ENCODE data around the gene FLYWCH1.
"Not testable (repeated sequence)": the region's sequence is repeated elsewhere in the genome, so short reads cannot be mapped to it uniquely, and the experiment has no call there.

The FLYWCH1 gene

GRCh38 chr16:2930236-2930635, 18.5 kb downstream of the FLYWCH1 start:
- Histone ChIP-seq H3K4me3 (ENCODE audit: low read depth in 1 of 2, low read length in 2 of 2) (no peak overlapping the region), H3K4me1 (ENCODE audit: control insufficient read depth in 1 of 2, insufficient read depth in 2 of 2, low read length in 2 of 2) (peaks cover 0 to 3% of the 10 kb centered on the region in 2 donors), H3K36me3 (ENCODE audit: control insufficient read depth in 1 of 2, insufficient read depth in 2 of 2, low read length in 2 of 2) (peaks cover 4 to 44% of the 10 kb centered on the region in 2 donors), H3K27ac (ENCODE audit: low read length) (no peak overlapping the region), H3K27me3 (ENCODE audit: low read depth, low read length) (no peaks in the 10 kb centered on the region), H3K9me3 (ENCODE audit: control insufficient read depth in 1 of 2, low read length in 2 of 2) (no peaks in the 10 kb centered on the region)

GRCh38 chr16:2931231-2931914, 19.6 kb downstream of the FLYWCH1 start:
- not testable (repeated sequence) for H3K27me3 ChIP-seq (ENCODE audit: low read depth, low read length); H3K27ac ChIP-seq (ENCODE audit: low read length); H3K4me1 ChIP-seq (ENCODE audit: control insufficient read depth in 1 of 2, insufficient read depth in 2 of 2, low read length in 2 of 2); H3K9me3 ChIP-seq (ENCODE audit: control insufficient read depth in 1 of 2, low read length in 2 of 2); H3K4me3 ChIP-seq (ENCODE audit: low read depth in 1 of 2, low read length in 2 of 2)
- peaks cover 4 to 53% of the 10 kb centered on the region in 2 donors for H3K36me3 ChIP-seq (ENCODE audit: control insufficient read depth in 1 of 2, insufficient read depth in 2 of 2, low read length in 2 of 2)

- H3K9me3 ChIP-seq (ENCODE audit: control insufficient read depth in 1 of 2, low read length in 2 of 2): no peaks in the 10 kb centered on the region
- H3K27me3 ChIP-seq (ENCODE audit: low read depth, low read length): no peaks in the 10 kb centered on the region
- H3K27ac ChIP-seq (ENCODE audit: low read length): no peak overlapping the region
- H3K4me3 ChIP-seq (ENCODE audit: low read depth in 1 of 2, low read length in 2 of 2): no peak overlapping the region
- H3K4me1 ChIP-seq (ENCODE audit: control insufficient read depth in 1 of 2, insufficient read depth in 2 of 2, low read length in 2 of 2): no peaks in the 10 kb centered on the region
- H3K36me3 ChIP-seq (ENCODE audit: control insufficient read depth in 1 of 2, insufficient read depth in 2 of 2, low read length in 2 of 2): peaks cover 9 to 71% of the 10 kb centered on the region in 2 donors
Observed at GRCh38 chr16:2933136-2933535, 21.4 kb downstream of the FLYWCH1 start.

GRCh38 chr16:2933701-2934100, 22.0 kb downstream of the FLYWCH1 start:
- Histone ChIP-seq H3K4me1 (ENCODE audit: control insufficient read depth in 1 of 2, insufficient read depth in 2 of 2, low read length in 2 of 2) (no peaks in the 10 kb centered on the region), H3K9me3 (ENCODE audit: control insufficient read depth in 1 of 2, low read length in 2 of 2) (no peaks in the 10 kb centered on the region), H3K4me3 (ENCODE audit: low read depth in 1 of 2, low read length in 2 of 2) (no peak overlapping the region), H3K27ac (ENCODE audit: low read length) (no peak overlapping the region), H3K27me3 (ENCODE audit: low read depth, low read length) (no peaks in the 10 kb centered on the region), H3K36me3 (ENCODE audit: control insufficient read depth in 1 of 2, insufficient read depth in 2 of 2, low read length in 2 of 2) (peaks cover 9 to 73% of the 10 kb centered on the region in 2 donors)

GRCh38 chr16:2934450-2934849, 22.7 kb downstream of the FLYWCH1 start:
- H3K27ac ChIP-seq (ENCODE audit: low read length): no peak overlapping the region
- H3K36me3 ChIP-seq (ENCODE audit: control insufficient read depth in 1 of 2, insufficient read depth in 2 of 2, low read length in 2 of 2): peaks cover 10 to 79% of the 10 kb centered on the region in 2 donors
- H3K4me1 ChIP-seq (ENCODE audit: control insufficient read depth in 1 of 2, insufficient read depth in 2 of 2, low read length in 2 of 2): no peaks in the 10 kb centered on the region
- no peak overlapping the region for H3K4me3 ChIP-seq (ENCODE audit: low read depth in 1 of 2, low read length in 2 of 2)
- H3K9me3 ChIP-seq (ENCODE audit: control insufficient read depth in 1 of 2, low read length in 2 of 2): no peaks in the 10 kb centered on the region
- no peaks in the 10 kb centered on the region for H3K27me3 ChIP-seq (ENCODE audit: low read depth, low read length)

GRCh38 chr16:2936436-2937011, 24.8 kb downstream of the FLYWCH1 start:
- Histone ChIP-seq H3K27me3 (ENCODE audit: low read depth, low read length) (no peaks in the 10 kb centered on the region), H3K4me1 (ENCODE audit: control insufficient read depth in 1 of 2, insufficient read depth in 2 of 2, low read length in 2 of 2) (no peaks in the 10 kb centered on the region), H3K36me3 (ENCODE audit: control insufficient read depth in 1 of 2, insufficient read depth in 2 of 2, low read length in 2 of 2) (peaks cover 12 to 86% of the 10 kb centered on the region in 2 donors), H3K4me3 (ENCODE audit: low read depth in 1 of 2, low read length in 2 of 2) (no peak overlapping the region), H3K27ac (ENCODE audit: low read length) (no peak overlapping the region), H3K9me3 (ENCODE audit: control insufficient read depth in 1 of 2, low read length in 2 of 2) (no peaks in the 10 kb centered on the region)

- Histone ChIP-seq H3K4me1 (ENCODE audit: control insufficient read depth in 1 of 2, insufficient read depth in 2 of 2, low read length in 2 of 2) (no peaks in the 10 kb centered on the region), H3K4me3 (ENCODE audit: low read depth in 1 of 2, low read length in 2 of 2) (no peak overlapping the region), H3K36me3 (ENCODE audit: control insufficient read depth in 1 of 2, insufficient read depth in 2 of 2, low read length in 2 of 2) (peaks cover 12 to 87% of the 10 kb centered on the region in 2 donors), H3K27ac (ENCODE audit: low read length) (no peak overlapping the region), H3K9me3 (ENCODE audit: control insufficient read depth in 1 of 2, low read length in 2 of 2) (no peaks in the 10 kb centered on the region), H3K27me3 (ENCODE audit: low read depth, low read length) (no peaks in the 10 kb centered on the region)
Observed at GRCh38 chr16:2937170-2937569, 25.4 kb downstream of the FLYWCH1 start.

- peaks cover 16 to 82% of the 10 kb centered on the region in 2 donors for H3K36me3 ChIP-seq (ENCODE audit: control insufficient read depth in 1 of 2, insufficient read depth in 2 of 2, low read length in 2 of 2)
- H3K9me3 ChIP-seq (ENCODE audit: control insufficient read depth in 1 of 2, low read length in 2 of 2): no peaks in the 10 kb centered on the region
- no peaks in the 10 kb centered on the region for H3K27me3 ChIP-seq (ENCODE audit: low read depth, low read length)
- H3K4me3 ChIP-seq (ENCODE audit: low read depth in 1 of 2, low read length in 2 of 2): no peak overlapping the region
- no peaks in the 10 kb centered on the region for H3K4me1 ChIP-seq (ENCODE audit: control insufficient read depth in 1 of 2, insufficient read depth in 2 of 2, low read length in 2 of 2)
- H3K27ac ChIP-seq (ENCODE audit: low read length): no peak overlapping the region
Observed at GRCh38 chr16:2938206-2938605, 26.5 kb downstream of the FLYWCH1 start.

- H3K9me3 ChIP-seq (ENCODE audit: control insufficient read depth in 1 of 2, low read length in 2 of 2): no peaks in the 10 kb centered on the region
- H3K27me3 ChIP-seq (ENCODE audit: low read depth, low read length): no peaks in the 10 kb centered on the region
- no peak overlapping the region for H3K4me3 ChIP-seq (ENCODE audit: low read depth in 1 of 2, low read length in 2 of 2)
- H3K4me1 ChIP-seq (ENCODE audit: control insufficient read depth in 1 of 2, insufficient read depth in 2 of 2, low read length in 2 of 2): no peaks in the 10 kb centered on the region
- H3K36me3 ChIP-seq (ENCODE audit: control insufficient read depth in 1 of 2, insufficient read depth in 2 of 2, low read length in 2 of 2): peaks cover 14 to 73% of the 10 kb centered on the region in 2 donors
- H3K27ac ChIP-seq (ENCODE audit: low read length): no peak overlapping the region
Observed at GRCh38 chr16:2939968-2940367, 28.2 kb downstream of the FLYWCH1 start.

GRCh38 chr16:2942045-2942444, 30.3 kb downstream of the FLYWCH1 start:
- Histone ChIP-seq H3K4me3 (ENCODE audit: low read depth in 1 of 2, low read length in 2 of 2) (no peak overlapping the region), H3K36me3 (ENCODE audit: control insufficient read depth in 1 of 2, insufficient read depth in 2 of 2, low read length in 2 of 2) (peaks cover 14 to 64% of the 10 kb centered on the region in 2 donors), H3K27me3 (ENCODE audit: low read depth, low read length) (no peaks in the 10 kb centered on the region), H3K27ac (ENCODE audit: low read length) (no peak overlapping the region), H3K9me3 (ENCODE audit: control insufficient read depth in 1 of 2, low read length in 2 of 2) (no peaks in the 10 kb centered on the region), H3K4me1 (ENCODE audit: control insufficient read depth in 1 of 2, insufficient read depth in 2 of 2, low read length in 2 of 2) (no peaks in the 10 kb centered on the region)

- H3K4me1 ChIP-seq (ENCODE audit: control insufficient read depth in 1 of 2, insufficient read depth in 2 of 2, low read length in 2 of 2); H3K9me3 ChIP-seq (ENCODE audit: control insufficient read depth in 1 of 2, low read length in 2 of 2); H3K27me3 ChIP-seq (ENCODE audit: low read depth, low read length); H3K27ac ChIP-seq (ENCODE audit: low read length); H3K4me3 ChIP-seq (ENCODE audit: low read depth in 1 of 2, low read length in 2 of 2): not testable (repeated sequence)
- peaks cover 9 to 55% of the 10 kb centered on the region in 2 donors for H3K36me3 ChIP-seq (ENCODE audit: control insufficient read depth in 1 of 2, insufficient read depth in 2 of 2, low read length in 2 of 2)
Observed at GRCh38 chr16:2943716-2944115, 32.0 kb downstream of the FLYWCH1 start.

- Histone ChIP-seq H3K36me3 (ENCODE audit: control insufficient read depth in 1 of 2, insufficient read depth in 2 of 2, low read length in 2 of 2) (peaks cover 5 to 42% of the 10 kb centered on the region in 2 donors), H3K4me3 (ENCODE audit: low read depth in 1 of 2, low read length in 2 of 2) (no peak overlapping the region), H3K9me3 (ENCODE audit: control insufficient read depth in 1 of 2, low read length in 2 of 2) (no peaks in the 10 kb centered on the region), H3K27ac (ENCODE audit: low read length) (no peak overlapping the region), H3K27me3 (ENCODE audit: low read depth, low read length) (no peaks in the 10 kb centered on the region), H3K4me1 (ENCODE audit: control insufficient read depth in 1 of 2, insufficient read depth in 2 of 2, low read length in 2 of 2) (no peaks in the 10 kb centered on the region)
Observed at GRCh38 chr16:2946649-2947048, 34.9 kb downstream of the FLYWCH1 start.

Data from muscle layer of duodenum (tissue), 2 donors.